ENCODE results near the gene INPP5J. TPM values are rescaled to one million over a fixed set of nuclear protein-coding genes. Genes with fewer than 3 reads are reported as not detected.
A peak's percentile ranks its signal among the peaks of the same experiment; 100 is the strongest.

INPP5J gene
- total and polyA plus RNA-seq, 9 of the 15 experiments (the other 6 are each of a cell fraction or from before 2014, with no cell fraction given) = 0.10 to 6.3 (median 4.8) TPM

- Histone ChIP-seq H3K9me1 (ENCODE audit: control insufficient read depth, insufficient read depth, low read length) (no peaks in the 10 kb centered on the region), H3K27ac (ENCODE audit: extremely low read depth, low read depth, low read length) (no peak overlapping the region), H3K4me3 (no peak overlapping the region), H3K79me2 (ENCODE audit: control insufficient read depth, insufficient read depth, low read length) (no peaks in the 10 kb centered on the region), H3K4me1 (replicated peaks in 1 of 2; ENCODE audit: control insufficient read depth in 2 of 2, insufficient read depth in 2 of 2, low read length in 2 of 2) (peaks cover 26 to 32% of the 10 kb centered on the region in 2 experiments), H3K9ac (ENCODE audit: insufficient read depth in 1 of 2, low read depth in 2 of 2, low read length in 2 of 2) (peak overlapping the region in 1 of 2 experiments; percentile 76; a peak in 2 of 4 replicates), H3K9me3 (replicated peaks; ENCODE audit: control insufficient read depth, insufficient read depth, low read depth, low read length) (no peaks in the 10 kb centered on the region), H3K36me3 (ENCODE audit: control insufficient read depth, insufficient read depth, low read length) (no peaks in the 10 kb centered on the region), H2AFZ (ENCODE audit: low read depth, low read length) (peak overlapping the region; percentile 55), H3K4me2 (ENCODE audit: insufficient read depth, low read length) (no peak overlapping the region), H4K20me1 (replicated peaks; ENCODE audit: control insufficient read depth, insufficient read depth, low read length) (no peaks in the 10 kb centered on the region), H3K27me3 (ENCODE audit: control insufficient read depth in 2 of 2, insufficient read depth in 2 of 2, low read length in 2 of 2) (no peaks in the 10 kb centered on the region)
- FAIRE-seq (no peak), DNase-seq (ENCODE audit: extremely low read depth in 1 of 4, low spot score in 3 of 4) (peak in 1 of 4 experiments; percentile 32), ATAC-seq (peak; percentile 41)
- intact Hi-C loops (cut with micrococcal nuclease) = no loop called here
- no TSS peak for BruUV-seq (replicated peaks)
- ChIA-PET POLR2A (interaction anchor here (0.7 to 1.6 kb wide), 3 partner anchors 12 to 154 kb away, joined by 3 to 4 read pairs (median 4); partner anchors contain the start of gene SELENOM), CTCF (ENCODE audit: low intra/inter-chr PET ratio) (no interaction called here)
- in situ Hi-C loops (cut with MboI) = no loop called here
- 0% methylated on average over 1 of the region's 7 CpGs for WGBS (ENCODE audit: insufficient coverage, low coverage, missing lambda C conversion rate)
- TF ChIP-seq DIDO1 (tag; IDR thresholded peaks at IDR 0.05; ENCODE audit: low read depth) (no peak), MIER1 (IDR thresholded peaks at IDR 0.05; ENCODE audit: low read depth) (no peak), MLX (CRISPR knock-in tag; conservative IDR thresholded peaks at IDR 0.05) (no peak), SMAD1 (IDR thresholded peaks at IDR 0.05; ENCODE audit: low read depth, low read length, partially characterized antibody) (no peak), PRMT5 (CRISPR knock-in tag; IDR thresholded peaks at IDR 0.05) (no peak), ESRRA (IDR thresholded peaks at IDR 0.05; ENCODE audit: borderline replicate concordance, low read depth) (peak; percentile 48; the same call in 1 of the 2 replicates), RBM25 (IDR thresholded peaks at IDR 0.05; ENCODE audit: low read depth, low read length, severe bottlenecking) (peak; percentile 40), ZNF318 (IDR thresholded peaks at IDR 0.05; ENCODE audit: borderline replicate concordance in 1 of 2, low read depth in 1 of 2) (no peak), COPS2 (conservative IDR thresholded peaks at IDR 0.05) (no peak)
Measured at GRCh38 chr22:31119026-31119717, 3.6 kb upstream of the INPP5J start.
